Fibroblast of villous mesenchyme (primary cell): ENCODE data around the gene KLK3. TPM values are rescaled to one million over a fixed set of nuclear protein-coding genes. Genes with fewer than 3 reads are reported as not detected.

Source experiments
- DNase-seq: peaks from one replicate; pipeline ENCODE4 v3.0.0-alpha.2; 2010; ENCODE audit warnings: low read depth
- H3K4me3 ChIP-seq: 2 replicates; pipeline ENCODE4 v1.5.1; 2011; ENCODE audit warnings: low read depth, mild to moderate bottlenecking, low read length
- CTCF ChIP-seq: IDR thresholded peaks from 2 replicates; pipeline ENCODE4 v1.5.1; 2012; ENCODE audit warnings: low read depth, mild to moderate bottlenecking, low read length; ENCODE audit not compliant: insufficient read depth
- total RNA-seq: library from RNA; depleted of rRNA; stranded (reverse); fragments of >200 nt; gene quantifications from 2 replicates; pipeline ENCODE4 v1.2.3, GENCODE V29; 2012

The KLK3 gene
- total RNA-seq, 1 donor = not detected

- TF ChIP-seq CTCF = no peak
- DNase-seq = no peak
- no peak overlapping the region for H3K4me3 ChIP-seq
These were observed 24.3 kb upstream of the KLK3 start for GRCh38 chr19:50830266-50831025.

GRCh38 chr19:50831026-50831396, 23.7 kb upstream of the KLK3 start:
- DNase-seq = no peak
- no peak overlapping the region for H3K4me3 ChIP-seq
- no peak for TF ChIP-seq CTCF

GRCh38 chr19:50832666-50833065, 22.0 kb upstream of the KLK3 start:
- H3K4me3 ChIP-seq = no peak overlapping the region
- no peak for TF ChIP-seq CTCF
- DNase-seq = no peak

- H3K4me3 ChIP-seq = no peak within 1 kb of the TSS
- TF ChIP-seq CTCF = no peak
- DNase-seq = no peak
These were observed 21.5 kb upstream of the KLK3 start, which contains the start of gene KLK15 for GRCh38 chr19:50833117-50833801. Gene KLK15, minus strand, starts transcription at chr19:50833574. Its CDS starts 2,082 bp downstream, at chr19:50831492.

GRCh38 chr19:50833802-50834167, 20.9 kb upstream of the KLK3 start:
- H3K4me3 ChIP-seq = no peak overlapping the region
- no peak for DNase-seq
- TF ChIP-seq CTCF = no peak

GRCh38 chr19:50835103-50835784, 19.5 kb upstream of the KLK3 start:
- H3K4me3 ChIP-seq = peak overlapping the region; percentile 70
- DNase-seq = peak; percentile 24
- TF ChIP-seq CTCF = no peak
